Fibroblast of lung (primary cell): ENCODE results near the gene EXOC6B. TPM values are rescaled to one million over a fixed set of nuclear protein-coding genes. Genes with fewer than 3 reads are reported as not detected.

Source experiments
- DNase-seq, 2 donors: peaks; one replicate each; pipeline versions ENCODE4 v3.0.0 to v3.0.0-alpha.2; 2010; ENCODE audit warnings: low read depth in 2 of 2
- H2AFZ ChIP-seq: 2 replicates; pipeline ENCODE4 v1.5.1; 2012; ENCODE audit warnings: low read length, control low read depth, inconsistent platforms
- H3K27ac ChIP-seq: 2 replicates; pipeline ENCODE4 v1.5.1; 2011; ENCODE audit warnings: low read length, control low read depth; ENCODE audit not compliant: insufficient read depth
- H3K27me3 ChIP-seq: 2 replicates; pipeline ENCODE4 v1.5.1; 2011; ENCODE audit warnings: mild to moderate bottlenecking, low read length; ENCODE audit not compliant: control insufficient read depth, insufficient read depth
- H3K36me3 ChIP-seq: 2 replicates; pipeline ENCODE4 v1.5.1; 2011; ENCODE audit warnings: low read length; ENCODE audit not compliant: control insufficient read depth, insufficient read depth
- H3K4me1 ChIP-seq: 2 replicates; pipeline ENCODE4 v1.5.1; 2011; ENCODE audit warnings: low read length; ENCODE audit not compliant: control insufficient read depth, insufficient read depth; ENCODE audit errors: extremely low read depth
- H3K4me2 ChIP-seq: 2 replicates; pipeline ENCODE4 v1.5.1; 2011; ENCODE audit warnings: low read length, control low read depth; ENCODE audit not compliant: insufficient read depth; ENCODE audit errors: extremely low read depth
- H3K4me3 ChIP-seq, 4 experiments: fragments of 200-600 bp in 1 of 4; sonication (generic) in 1 of 4; replicated peaks in 1 of 4; 2 replicates each; pipeline ENCODE4 v1.5.1; 2011 to 2016; ENCODE audit warnings: low read length in 4 of 4, low read depth in 3 of 4, mild to moderate bottlenecking in 3 of 4, control low read depth in 2 of 4, inconsistent platforms in 1 of 4, mixed read lengths in 1 of 4; ENCODE audit not compliant: insufficient read depth in 1 of 4; ENCODE audit errors: control extremely low read depth in 1 of 4
- H3K79me2 ChIP-seq: 2 replicates; pipeline ENCODE4 v1.5.1; 2012; ENCODE audit warnings: mild to moderate bottlenecking, low read length, inconsistent platforms; ENCODE audit not compliant: control insufficient read depth, insufficient read depth
- H3K9ac ChIP-seq: 2 replicates; pipeline ENCODE4 v1.5.1; 2011; ENCODE audit warnings: mild to moderate bottlenecking, low read length, control low read depth; ENCODE audit not compliant: insufficient read depth
- H3K9me3 ChIP-seq: 2 replicates; pipeline ENCODE4 v1.5.1; 2012; ENCODE audit warnings: low read depth, low read length; ENCODE audit not compliant: control insufficient read depth, insufficient read depth
- H4K20me1 ChIP-seq: 2 replicates; pipeline ENCODE4 v1.5.1; 2011; ENCODE audit warnings: low read length; ENCODE audit not compliant: control insufficient read depth, insufficient read depth; ENCODE audit errors: extremely low read depth
- EZH2 ChIP-seq: IDR thresholded peaks from 2 replicates; pipeline ENCODE4 v1.5.1; 2012; ENCODE audit warnings: low read length, control low read depth, mild to moderate bottlenecking; ENCODE audit errors: missing control alignments
- polyA plus RNA-seq, 2 donors: library from polyadenylated mRNA; depleted of rRNA in 1 of 2; stranded (reverse) in 1 of 2; unstranded in 1 of 2; fragments of >200 nt; gene quantifications; 2 replicates each; pipeline ENCODE4 v1.2.1, GENCODE V29; 2011 to 2012; ENCODE audit warnings: missing spikeins in 1 of 2
- total RNA-seq: library from RNA; depleted of rRNA; stranded (reverse); fragments of >200 nt; gene quantifications from 2 replicates; pipeline ENCODE4 v1.2.1, GENCODE V29; 2014
- TF ChIP-seq, protein P1 (sequence below), 2 donors: IDR thresholded peaks in 1 of 2; conservative IDR thresholded peaks in 1 of 2; 1 replicate in 1 of 2; 2 replicates in 1 of 2; pipeline ENCODE4 v1.5.1; 2011 to 2012; ENCODE audit warnings: low read length in 2 of 2, control low read depth in 1 of 2, inconsistent platforms in 1 of 2, low read depth in 1 of 2, mild to moderate bottlenecking in 1 of 2

Gene EXOC6B
- total and polyA plus RNA-seq, 2 donors (not counting 1 experiment from before 2014, with no cell fraction given) = 26.3 to 36.5 TPM

DNA sequence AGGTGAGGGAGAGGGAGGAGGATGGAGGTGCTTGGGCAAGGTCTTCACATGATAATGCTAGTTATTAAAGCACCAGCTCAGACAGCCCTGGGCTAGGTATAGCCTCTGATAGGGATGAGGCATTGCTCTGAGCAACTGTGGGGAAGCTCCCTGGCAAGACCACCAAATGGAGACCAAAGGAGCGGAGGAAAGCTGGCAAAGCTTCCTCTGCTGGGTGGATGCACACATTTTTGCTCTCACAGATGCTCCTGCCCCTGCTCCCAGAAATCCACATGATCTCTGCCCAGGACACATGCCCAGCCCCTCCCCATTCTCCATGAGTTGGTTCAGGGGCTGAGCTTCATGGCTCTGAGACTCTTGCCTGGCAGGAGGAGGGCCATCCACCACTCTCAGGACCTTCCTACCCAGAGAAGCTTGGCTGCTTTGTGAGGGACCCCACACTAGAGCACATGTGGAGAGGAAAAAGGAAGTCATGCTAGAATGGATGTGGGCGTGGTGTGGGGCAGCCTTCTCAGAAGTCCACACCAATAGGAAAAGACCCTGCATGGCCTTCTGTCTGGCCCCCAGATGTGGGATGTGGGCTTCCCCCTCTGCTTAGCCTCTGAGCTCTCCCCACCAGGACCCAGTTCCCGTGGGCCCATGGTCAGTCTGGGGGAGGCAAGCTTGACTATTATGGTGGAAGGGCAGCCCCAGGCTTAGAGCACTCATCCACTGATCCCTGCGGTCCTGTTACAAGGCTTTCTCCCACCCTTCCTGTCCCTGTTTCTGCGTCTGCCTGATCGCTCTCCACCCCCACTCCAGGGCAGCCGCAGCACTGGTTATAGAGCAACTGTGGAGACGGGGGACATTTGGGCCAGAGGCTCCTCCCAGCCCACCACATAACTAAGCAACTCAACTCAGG is 667.7 kb downstream of the EXOC6B start:
- Histone ChIP-seq H3K27me3 (peaks cover 23% of the 10 kb centered on the region), H3K9me3 (no peaks in the 10 kb centered on the region)

DNA sequence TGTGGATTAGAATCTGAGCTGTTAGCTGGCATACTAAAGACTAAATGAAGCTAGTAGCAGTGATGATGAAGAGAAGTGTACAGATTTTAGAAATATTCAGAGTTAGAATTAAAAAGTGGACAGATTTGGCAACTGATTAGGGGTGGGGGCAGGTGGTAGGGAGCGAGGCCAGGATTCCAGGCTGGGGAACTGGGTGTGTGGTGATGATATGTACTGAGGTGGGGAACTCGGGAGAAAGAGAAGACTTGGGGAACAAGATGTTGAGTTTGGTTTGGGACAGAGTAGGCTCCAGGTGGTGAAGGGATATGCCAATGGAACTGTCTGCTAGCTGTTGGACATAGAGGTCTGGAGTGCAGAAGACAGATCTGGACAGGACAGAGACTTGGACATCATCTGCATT is 669.0 kb downstream of the EXOC6B start:
- no peaks in the 10 kb centered on the region for H3K36me3 ChIP-seq
- no peaks in the 10 kb centered on the region for H4K20me1 ChIP-seq
- no peak for TF ChIP-seq EZH2
- TF ChIP-seq, protein P1, sequence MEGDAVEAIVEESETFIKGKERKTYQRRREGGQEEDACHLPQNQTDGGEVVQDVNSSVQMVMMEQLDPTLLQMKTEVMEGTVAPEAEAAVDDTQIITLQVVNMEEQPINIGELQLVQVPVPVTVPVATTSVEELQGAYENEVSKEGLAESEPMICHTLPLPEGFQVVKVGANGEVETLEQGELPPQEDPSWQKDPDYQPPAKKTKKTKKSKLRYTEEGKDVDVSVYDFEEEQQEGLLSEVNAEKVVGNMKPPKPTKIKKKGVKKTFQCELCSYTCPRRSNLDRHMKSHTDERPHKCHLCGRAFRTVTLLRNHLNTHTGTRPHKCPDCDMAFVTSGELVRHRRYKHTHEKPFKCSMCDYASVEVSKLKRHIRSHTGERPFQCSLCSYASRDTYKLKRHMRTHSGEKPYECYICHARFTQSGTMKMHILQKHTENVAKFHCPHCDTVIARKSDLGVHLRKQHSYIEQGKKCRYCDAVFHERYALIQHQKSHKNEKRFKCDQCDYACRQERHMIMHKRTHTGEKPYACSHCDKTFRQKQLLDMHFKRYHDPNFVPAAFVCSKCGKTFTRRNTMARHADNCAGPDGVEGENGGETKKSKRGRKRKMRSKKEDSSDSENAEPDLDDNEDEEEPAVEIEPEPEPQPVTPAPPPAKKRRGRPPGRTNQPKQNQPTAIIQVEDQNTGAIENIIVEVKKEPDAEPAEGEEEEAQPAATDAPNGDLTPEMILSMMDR (conservative IDR thresholded peaks at IDR 0.05 in 1 of 2, IDR thresholded peaks at IDR 0.05 in 1 of 2; ENCODE audit: low read depth in 1 of 2, low read length in 2 of 2) = no peak
- H2AFZ ChIP-seq = no peak overlapping the region
- no peak overlapping the region for H3K27ac ChIP-seq
- no peak overlapping the region for H3K9ac ChIP-seq
- peaks cover 27% of the 10 kb centered on the region for H3K27me3 ChIP-seq
- no peaks in the 10 kb centered on the region for H3K4me1 ChIP-seq
- no peak overlapping the region for H3K4me2 ChIP-seq
- no peaks in the 10 kb centered on the region for H3K9me3 ChIP-seq
- H3K4me3 ChIP-seq = no peak overlapping the region
- H3K79me2 ChIP-seq = no peaks in the 10 kb centered on the region
- DNase-seq = no peak

More for the DNA sequence above, 667.7 kb downstream of the EXOC6B start:
- no peaks in the 10 kb centered on the region for H3K79me2 ChIP-seq
- no peak overlapping the region for H3K9ac ChIP-seq
- no peak overlapping the region for H3K27ac ChIP-seq
- H2AFZ ChIP-seq = no peak overlapping the region
- H3K4me2 ChIP-seq = no peak overlapping the region
- TF ChIP-seq, protein P1 (conservative IDR thresholded peaks at IDR 0.05 in 1 of 2, IDR thresholded peaks at IDR 0.05 in 1 of 2; ENCODE audit: low read depth in 1 of 2, low read length in 2 of 2) = no peak
- no peak for TF ChIP-seq EZH2
- no peaks in the 10 kb centered on the region for H4K20me1 ChIP-seq
- H3K36me3 ChIP-seq = no peaks in the 10 kb centered on the region
- DNase-seq = no peak
- H3K4me1 ChIP-seq = no peaks in the 10 kb centered on the region
- no peak overlapping the region for H3K4me3 ChIP-seq

DNA sequence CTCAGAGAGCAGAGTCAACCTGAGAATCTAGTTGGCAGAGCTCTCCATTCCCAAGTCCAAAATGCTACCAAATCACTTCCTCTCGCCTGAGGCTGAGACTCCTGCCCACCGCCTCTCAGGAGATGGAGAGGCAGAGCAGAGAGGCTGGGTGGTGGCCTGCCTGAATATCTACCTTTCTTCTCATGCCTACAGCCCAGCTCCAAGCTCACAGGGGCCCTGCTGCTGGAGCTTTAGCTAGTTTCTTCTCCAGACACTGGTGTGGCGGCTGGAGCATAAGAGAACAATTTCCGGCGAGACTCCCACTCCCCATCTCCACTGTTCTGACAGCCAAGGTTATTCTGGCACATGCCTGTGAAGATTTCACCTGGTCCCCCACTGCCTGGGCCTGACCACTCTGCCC is 670.1 kb downstream of the EXOC6B start:
- Histone ChIP-seq H2AFZ (no peak overlapping the region), H3K4me1 (no peaks in the 10 kb centered on the region), H3K27me3 (peaks cover 37% of the 10 kb centered on the region), H3K36me3 (no peaks in the 10 kb centered on the region), H3K79me2 (no peaks in the 10 kb centered on the region), H3K9ac (no peak overlapping the region), H4K20me1 (no peaks in the 10 kb centered on the region), H3K9me3 (no peaks in the 10 kb centered on the region), H3K4me2 (no peak overlapping the region), H3K27ac (no peak overlapping the region), H3K4me3 (no peak overlapping the region)
- no peak for DNase-seq
- TF ChIP-seq, protein P1 (conservative IDR thresholded peaks at IDR 0.05 in 1 of 2, IDR thresholded peaks at IDR 0.05 in 1 of 2; ENCODE audit: low read depth in 1 of 2, low read length in 2 of 2) = no peak
- no peak for TF ChIP-seq EZH2
